ENCODE results near the gene CHRNA3.

DNA sequence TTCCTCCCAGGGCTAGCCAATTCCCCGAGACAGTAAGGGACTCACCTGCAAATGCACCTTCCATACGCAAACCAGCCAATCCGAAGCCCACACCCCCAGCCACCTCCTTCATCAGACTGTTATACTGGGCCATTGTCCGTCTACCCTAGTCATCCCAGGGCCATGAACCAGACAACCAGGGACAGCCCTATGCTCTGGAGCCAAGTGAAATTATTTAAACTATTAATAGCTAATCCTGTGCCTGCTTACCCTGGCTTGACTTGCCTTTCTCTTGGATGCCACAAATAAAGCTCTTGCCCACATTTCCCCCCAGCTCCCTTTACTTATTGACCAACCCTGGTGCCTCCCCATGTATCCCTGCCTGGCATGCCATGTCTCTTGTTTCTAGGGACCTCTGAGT lies 24.2 kb upstream of the CHRNA3 start:
- TF ChIP-seq POLR2AphosphoS5 (IDR thresholded peaks at IDR 0.05; ENCODE audit: low read depth, low read length) (no peak), EZH2 (IDR thresholded peaks at IDR 0.05) (no peak), SIN3A (IDR thresholded peaks at IDR 0.05; ENCODE audit: low read depth) (no peak), CTCF (IDR thresholded peaks at IDR 0.05 in 2 of 3, conservative IDR thresholded peaks at IDR 0.05 in 1 of 3; ENCODE audit: borderline replicate concordance in 1 of 3, insufficient read depth in 1 of 3, low read depth in 2 of 3, low read length in 2 of 3) (no peak), POLR2A (IDR thresholded peaks at IDR 0.05; ENCODE audit: borderline replicate concordance, extremely low read depth, insufficient read depth, insufficient read length) (no peak), ZNF274 (IDR thresholded peaks at IDR 0.05; ENCODE audit: low read depth, low read length) (no peak), EGR1 (IDR thresholded peaks at IDR 0.05; ENCODE audit: low read depth) (no peak), SRF (IDR thresholded peaks at IDR 0.05; ENCODE audit: low read depth) (no peak), EZH2phosphoT487 (IDR thresholded peaks at IDR 0.05; ENCODE audit: borderline replicate concordance) (no peak)
- TF ChIP-seq, protein P1, sequence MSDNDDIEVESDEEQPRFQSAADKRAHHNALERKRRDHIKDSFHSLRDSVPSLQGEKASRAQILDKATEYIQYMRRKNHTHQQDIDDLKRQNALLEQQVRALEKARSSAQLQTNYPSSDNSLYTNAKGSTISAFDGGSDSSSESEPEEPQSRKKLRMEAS (IDR thresholded peaks at IDR 0.05) = no peak
- TF ChIP-seq, protein P2, sequence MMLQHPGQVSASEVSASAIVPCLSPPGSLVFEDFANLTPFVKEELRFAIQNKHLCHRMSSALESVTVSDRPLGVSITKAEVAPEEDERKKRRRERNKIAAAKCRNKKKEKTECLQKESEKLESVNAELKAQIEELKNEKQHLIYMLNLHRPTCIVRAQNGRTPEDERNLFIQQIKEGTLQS (IDR thresholded peaks at IDR 0.05) = no peak
- TF ChIP-seq, protein P3, sequence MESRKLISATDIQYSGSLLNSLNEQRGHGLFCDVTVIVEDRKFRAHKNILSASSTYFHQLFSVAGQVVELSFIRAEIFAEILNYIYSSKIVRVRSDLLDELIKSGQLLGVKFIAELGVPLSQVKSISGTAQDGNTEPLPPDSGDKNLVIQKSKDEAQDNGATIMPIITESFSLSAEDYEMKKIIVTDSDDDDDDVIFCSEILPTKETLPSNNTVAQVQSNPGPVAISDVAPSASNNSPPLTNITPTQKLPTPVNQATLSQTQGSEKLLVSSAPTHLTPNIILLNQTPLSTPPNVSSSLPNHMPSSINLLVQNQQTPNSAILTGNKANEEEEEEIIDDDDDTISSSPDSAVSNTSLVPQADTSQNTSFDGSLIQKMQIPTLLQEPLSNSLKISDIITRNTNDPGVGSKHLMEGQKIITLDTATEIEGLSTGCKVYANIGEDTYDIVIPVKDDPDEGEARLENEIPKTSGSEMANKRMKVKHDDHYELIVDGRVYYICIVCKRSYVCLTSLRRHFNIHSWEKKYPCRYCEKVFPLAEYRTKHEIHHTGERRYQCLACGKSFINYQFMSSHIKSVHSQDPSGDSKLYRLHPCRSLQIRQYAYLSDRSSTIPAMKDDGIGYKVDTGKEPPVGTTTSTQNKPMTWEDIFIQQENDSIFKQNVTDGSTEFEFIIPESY (IDR thresholded peaks at IDR 0.05; ENCODE audit: extremely low read depth, insufficient replicate concordance, low read length) = no peak

All from HCT116 (cell line).